HG02870 (cell line): ENCODE measurements around the gene PALM.
"Not testable (repeated sequence)": the region's sequence is repeated elsewhere in the genome, so short reads cannot be mapped to it uniquely, and the experiment has no call there.

ENCODE experiments used
- ATAC-seq: cut with Tn5 transposase; IDR thresholded peaks from one replicate; pipeline ENCODE4 v1.9.1; 2021; ENCODE audit warnings: mild to moderate bottlenecking, moderate library complexity; ENCODE audit not compliant: unreplicated experiment

The PALM gene

GRCh38 chr19:703651-704446, 4.9 kb upstream of the PALM start:
- no peak for ATAC-seq

GRCh38 chr19:704447-704741, 4.3 kb upstream of the PALM start:
- no peak for ATAC-seq

GRCh38 chr19:709196-709964, 645 bp downstream of the PALM start:
- ATAC-seq = no peak

- ATAC-seq = no peak
Measured at GRCh38 chr19:709965-710571, 1.3 kb downstream of the PALM start.

- no peak for ATAC-seq
Measured at GRCh38 chr19:710767-711166, 2.0 kb downstream of the PALM start.

- ATAC-seq = no peak
Measured at GRCh38 chr19:711254-711653, 2.5 kb downstream of the PALM start.

GRCh38 chr19:715347-715746, 6.6 kb downstream of the PALM start:
- ATAC-seq = no peak

GRCh38 chr19:718251-718951, 9.7 kb downstream of the PALM start:
- ATAC-seq = no peak

- ATAC-seq = no peak
Measured at GRCh38 chr19:718991-719512, 10.3 kb downstream of the PALM start.

GRCh38 chr19:719636-720344, 11.1 kb downstream of the PALM start:
- ATAC-seq = no peak

- no peak for ATAC-seq
Measured at GRCh38 chr19:720345-721160, 11.8 kb downstream of the PALM start.

GRCh38 chr19:722553-723101, 13.9 kb downstream of the PALM start:
- ATAC-seq = no peak

- ATAC-seq = no peak
Measured at GRCh38 chr19:723247-723646, 14.5 kb downstream of the PALM start.

GRCh38 chr19:723714-724113, 15.0 kb downstream of the PALM start:
- no peak for ATAC-seq

- ATAC-seq = no peak
Measured at GRCh38 chr19:725461-726089, 16.8 kb downstream of the PALM start.

- no peak for ATAC-seq
Measured at GRCh38 chr19:726993-727956, 18.5 kb downstream of the PALM start.

- ATAC-seq = no peak
Measured at GRCh38 chr19:728011-728410, 19.3 kb downstream of the PALM start.

GRCh38 chr19:729564-729963, 20.8 kb downstream of the PALM start:
- not testable (repeated sequence) for ATAC-seq
